ENCODE results near the gene ZFYVE1. TPM values are rescaled to one million over a fixed set of nuclear protein-coding genes. Genes with fewer than 3 reads are reported as not detected.

Gene ZFYVE1
- total RNA-seq, 1 donor from 2014 or later, result 12.9 TPM

GRCh38 chr14:72939630-72940029 is 87.3 kb downstream of the ZFYVE1 start:
- DNase-seq (no peak), ATAC-seq (ENCODE audit: poor library complexity) (no peak)
- intact Hi-C loops (cut with DNase I), result no loop called here

GRCh38 chr14:72932893-72933292 is 94.0 kb downstream of the ZFYVE1 start:
- intact Hi-C loops (cut with DNase I), result no loop called here
- DNase-seq, result no peak

DNA sequence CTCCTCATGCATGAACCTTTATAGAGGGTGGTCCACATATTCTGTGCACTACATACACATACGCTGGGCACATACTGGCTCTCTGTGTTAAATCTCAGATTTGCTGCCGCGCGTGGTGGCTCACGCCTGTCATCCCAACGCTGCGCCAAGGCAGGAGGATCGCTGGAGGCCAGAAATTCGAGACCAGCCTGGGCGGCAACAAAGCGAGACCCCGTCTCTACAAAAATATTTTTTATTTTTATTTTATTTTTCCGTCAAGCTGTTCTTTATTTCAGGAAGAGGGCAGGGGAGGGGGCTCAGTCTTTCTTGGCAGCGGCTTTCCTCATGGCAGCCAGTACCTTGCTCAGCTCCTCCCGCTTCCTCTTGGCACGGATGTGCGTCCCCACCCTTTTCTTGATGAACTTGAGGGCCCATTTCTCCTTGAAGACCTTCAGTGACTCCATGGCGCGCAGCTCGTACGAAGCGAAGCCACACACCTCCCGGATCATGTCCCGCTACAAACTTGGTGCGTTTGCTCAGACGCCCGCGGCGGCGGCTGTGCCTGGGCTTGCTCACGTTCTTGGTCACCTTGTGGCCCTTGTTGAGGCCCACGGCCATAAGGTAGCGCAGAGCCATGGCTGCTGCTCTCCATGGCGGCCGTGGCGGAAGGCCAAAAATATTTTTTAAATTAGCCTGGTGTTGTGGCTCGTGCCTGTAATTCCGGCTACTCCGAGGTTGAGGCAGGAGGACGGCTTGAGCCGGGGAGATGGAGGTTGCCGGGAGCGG is 97.4 kb downstream of the ZFYVE1 start:
- DNase-seq (no peak), ATAC-seq (ENCODE audit: poor library complexity) (no peak)
- intact Hi-C loops (cut with DNase I), result no loop called here

More at GRCh38 chr14:72932893-72933292, 94.0 kb downstream of the ZFYVE1 start:
- no peak for ATAC-seq (ENCODE audit: poor library complexity)

GRCh38 chr14:72928872-72929271 is 98.0 kb downstream of the ZFYVE1 start:
- intact Hi-C loops (cut with DNase I), result no loop called here
- DNase-seq (no peak), ATAC-seq (ENCODE audit: poor library complexity) (no peak)

DNA sequence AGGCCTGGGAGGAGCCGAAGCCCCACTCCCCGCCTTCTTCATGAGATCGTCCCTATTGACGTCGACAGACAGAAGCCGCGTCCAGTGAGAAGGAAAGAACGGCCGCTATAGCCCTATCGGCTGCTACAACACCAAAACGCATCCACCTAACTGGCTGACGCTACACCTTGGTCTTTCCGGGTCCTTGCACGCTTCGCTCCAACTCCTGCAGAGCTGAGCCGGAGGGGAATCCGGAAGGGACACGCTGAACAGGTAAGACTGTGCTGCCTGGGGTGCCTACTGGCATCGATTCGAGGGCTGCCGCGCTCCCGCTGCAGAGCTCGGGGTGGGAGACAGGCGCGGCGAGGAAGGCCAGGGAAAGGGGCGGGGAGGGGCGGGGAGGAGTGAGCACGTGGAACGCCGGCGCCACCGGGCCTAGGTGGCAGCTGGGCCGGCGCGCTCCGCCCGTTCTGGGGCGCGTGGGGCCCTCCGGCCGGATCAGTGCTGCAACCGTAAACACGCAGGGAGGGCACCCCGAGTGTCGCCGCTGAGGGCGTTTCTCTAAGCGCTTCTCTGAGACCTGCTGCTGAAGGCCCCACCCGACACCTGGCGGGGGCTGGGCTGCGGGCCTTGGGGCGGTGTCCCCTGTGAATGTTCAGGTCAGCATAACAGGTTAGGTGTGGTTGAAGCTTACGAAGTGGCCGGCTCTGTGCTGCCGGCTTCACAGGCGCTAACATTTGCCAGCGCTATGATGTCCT is 100.4 kb downstream of the ZFYVE1 start, which contains the start of gene DCAF4:
Gene DCAF4 (plus strand): TSS at position 173 of the 737 bp plus-strand sequence. CDS start 11,515 bp downstream, outside the sequence.
- ATAC-seq (ENCODE audit: poor library complexity) (peak; percentile 98), DNase-seq (peak; percentile 97)
- intact Hi-C loops (cut with DNase I), result no loop called here

- ATAC-seq (ENCODE audit: poor library complexity), result peak; percentile 42
- DNase-seq, result no peak
- intact Hi-C loops (cut with DNase I), result no loop called here
Measured at GRCh38 chr14:72925815-72926291, 101.1 kb downstream of the ZFYVE1 start.

DNA sequence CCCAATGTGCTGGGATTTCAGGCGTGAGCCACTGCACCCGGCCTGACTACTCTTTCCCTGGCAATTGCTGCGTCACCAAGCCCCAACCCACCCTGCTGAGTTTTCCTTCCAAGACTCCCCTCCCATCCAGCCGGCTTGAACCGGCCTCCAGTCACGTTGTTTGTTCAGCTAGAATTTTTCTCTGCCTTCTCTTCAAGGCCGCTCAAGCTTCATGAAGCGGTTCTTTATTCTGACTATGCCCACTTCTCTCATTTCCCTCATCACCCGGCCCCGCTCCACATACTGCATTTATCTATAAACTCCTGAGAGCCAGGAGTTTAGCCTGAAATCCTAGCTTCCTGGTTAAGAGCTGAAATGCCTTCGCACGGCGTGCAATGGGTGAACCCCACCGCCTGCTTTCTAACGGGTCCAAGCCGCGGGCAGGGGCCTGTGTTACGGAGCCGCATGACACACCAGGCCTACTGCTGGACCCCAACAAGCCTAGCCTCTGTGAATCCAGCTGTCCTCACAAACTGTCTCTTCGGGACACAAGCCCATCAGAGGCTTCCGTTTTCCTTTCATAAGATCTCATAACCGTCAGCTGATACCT is 101.6 kb downstream of the ZFYVE1 start:
- DNase-seq, result no peak
- no peak for ATAC-seq (ENCODE audit: poor library complexity)
- intact Hi-C loops (cut with DNase I), result no loop called here

GRCh38 chr14:72924337-72924736 is 102.6 kb downstream of the ZFYVE1 start:
- DNase-seq (peak; percentile 81), ATAC-seq (ENCODE audit: poor library complexity) (no peak)
- intact Hi-C loops (cut with DNase I), result no loop called here

GRCh38 chr14:72921396-72921795 is 105.5 kb downstream of the ZFYVE1 start:
- intact Hi-C loops (cut with DNase I), result no loop called here
- DNase-seq, result no peak
- ATAC-seq (ENCODE audit: poor library complexity), result no peak

DNA sequence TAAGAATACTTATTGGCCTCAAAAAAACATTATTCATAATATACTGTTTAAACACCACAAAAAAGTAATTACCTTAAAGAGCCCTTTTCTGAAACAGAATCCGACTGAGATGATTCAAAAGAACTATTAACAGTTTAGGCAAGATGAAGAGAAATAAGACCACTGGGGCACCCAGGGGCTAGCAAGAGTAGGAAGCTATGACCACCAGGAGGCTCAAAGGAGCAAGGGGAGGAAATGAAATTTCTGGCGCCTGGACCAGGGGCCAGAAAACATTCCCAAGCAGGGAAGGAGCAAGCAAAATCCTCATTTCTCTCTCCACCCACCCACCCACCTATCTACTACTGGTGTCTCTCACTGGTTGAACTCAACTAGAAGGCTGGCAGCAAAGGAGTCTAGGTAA is 106.9 kb downstream of the ZFYVE1 start:
- intact Hi-C loops (cut with DNase I), result no loop called here
- no peak for ATAC-seq (ENCODE audit: poor library complexity)
- DNase-seq, result no peak

Other genes starting within 250 kb of the ZFYVE1 start
- gene DPF3, start 133.0 kb downstream of the ZFYVE1 start, total RNA-seq, result 25.0 TPM
- 5.5 TPM for gene DCAF4, start 100.6 kb downstream of the ZFYVE1 start, total RNA-seq
- 29.3 TPM for gene RBM25, start 31.4 kb upstream of the ZFYVE1 start, total RNA-seq
- 21.5 TPM for gene PSEN1, start 109.4 kb upstream of the ZFYVE1 start, total RNA-seq
- 2.5 TPM for gene PAPLN, start 210.4 kb upstream of the ZFYVE1 start, total RNA-seq

Data from Right ventricle myocardium superior (tissue), 1 donor.